Large intestine (tissue), 3 donors: ENCODE measurements around the gene DCTN1. TPM values are rescaled to one million over a fixed set of nuclear protein-coding genes. Genes with fewer than 3 reads are reported as not detected.
A peak's percentile ranks its signal among the peaks of the same experiment; 100 is the strongest.
"Not testable (repeated sequence)": the region's sequence is repeated elsewhere in the genome, so short reads cannot be mapped to it uniquely, and the experiment has no call there.

Experiments used
- DNase-seq, 2 donors: peaks; one replicate each; pipeline versions ENCODE4 v3.0.0 to v3.0.0-alpha.2; 2013
- H3K27ac ChIP-seq: one replicate; pipeline ENCODE4 v1.5.1; 2013; ENCODE audit warnings: low read length
- H3K27me3 ChIP-seq: 2 replicates; pipeline ENCODE4 v1.6.1; 2013; ENCODE audit warnings: low read length; ENCODE audit not compliant: control insufficient read depth, insufficient read depth
- H3K36me3 ChIP-seq: 2 replicates; pipeline ENCODE4 v1.6.1; 2013; ENCODE audit warnings: low read length; ENCODE audit not compliant: control insufficient read depth, insufficient read depth
- H3K4me1 ChIP-seq: one replicate; pipeline ENCODE4 v1.6.1; 2013; ENCODE audit warnings: low read length; ENCODE audit not compliant: control insufficient read depth, insufficient read depth
- H3K4me3 ChIP-seq: one replicate; pipeline ENCODE4 v1.5.1; 2013; ENCODE audit warnings: low read length
- H3K9me3 ChIP-seq: one replicate; pipeline ENCODE4 v1.6.1; 2013; ENCODE audit warnings: mild to moderate bottlenecking, low read depth, low read length, moderate library complexity; ENCODE audit not compliant: control insufficient read depth
- WGBS: methylation state at CpG from one replicate; pipeline ENCODE4 v1.1.5; 2013; ENCODE audit warnings: low lambda C conversion rate; ENCODE audit not compliant: insufficient coverage; 5-methylcytosine and 5-hydroxymethylcytosine counted together
- polyA plus RNA-seq: library from polyadenylated mRNA; unstranded; fragments of 120-200 nt; gene quantifications from one replicate; pipeline ENCODE4 v1.2.1, GENCODE V29; 2013

Gene DCTN1
- polyA plus RNA-seq, 1 donor = 90.7 TPM

DNA sequence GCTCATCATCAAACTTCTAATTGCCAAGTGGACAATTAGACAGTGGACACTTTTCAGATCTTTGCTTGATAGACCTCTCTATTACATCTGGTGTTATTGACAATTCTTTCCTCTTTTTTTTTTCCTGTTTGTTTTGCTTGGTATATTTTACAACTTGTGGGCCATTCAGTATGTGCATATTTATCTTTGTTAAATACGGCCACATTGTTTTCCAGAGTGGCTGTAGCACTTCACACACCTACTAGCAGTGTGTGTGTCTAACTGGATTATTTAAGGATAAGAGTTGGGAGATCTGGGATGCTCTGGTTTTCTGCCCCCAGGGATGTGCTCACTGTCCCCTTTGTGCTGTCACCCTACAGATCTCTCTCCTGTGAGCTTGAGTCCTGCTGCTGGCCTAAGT lies 32.8 kb downstream of the DCTN1 start:
- Histone ChIP-seq H3K27me3 (no peaks in the 10 kb centered on the region), H3K36me3 (no peaks in the 10 kb centered on the region), H3K27ac (no peak overlapping the region), H3K4me3 (no peak overlapping the region), H3K4me1 (no peaks in the 10 kb centered on the region), H3K9me3 (no peaks in the 10 kb centered on the region)
- DNase-seq = no peak
- WGBS = no CpG with 5 or more reads among the region's 1 CpG

DNA sequence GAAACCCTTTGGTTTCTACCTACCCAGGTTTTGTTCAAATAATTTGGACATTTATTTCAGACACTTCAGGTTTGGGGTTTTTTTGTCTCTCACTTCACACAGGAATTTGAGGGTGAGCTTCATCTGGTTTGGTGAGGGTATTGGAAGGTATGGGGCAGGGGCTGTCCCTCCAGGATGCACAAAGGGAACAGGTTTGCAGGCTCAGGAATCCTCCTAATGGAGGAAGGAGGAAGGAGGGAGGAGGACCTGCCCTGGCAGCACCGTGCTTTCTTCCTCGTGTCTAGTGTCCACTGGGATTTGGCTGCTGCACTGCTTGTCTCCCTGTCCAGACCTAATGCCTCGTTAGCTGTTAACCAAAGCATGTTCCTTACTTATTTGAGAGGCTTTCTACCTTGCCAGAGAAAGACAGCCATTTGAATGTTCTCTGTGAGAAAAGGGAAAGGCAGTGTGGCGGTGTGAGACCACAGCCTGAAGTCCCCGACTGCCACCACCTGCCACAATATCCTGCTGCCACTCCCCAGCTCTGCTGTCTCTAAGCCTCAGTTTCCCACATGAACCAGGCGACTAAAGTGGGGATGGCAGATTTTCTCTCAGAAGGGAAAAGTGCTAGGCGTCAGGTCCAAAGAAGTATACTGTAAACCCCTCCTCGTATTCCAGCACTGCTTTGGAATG lies 34.7 kb downstream of the DCTN1 start:
- H3K27ac ChIP-seq = no peak overlapping the region
- no peak for DNase-seq
- no peak overlapping the region for H3K4me3 ChIP-seq
- no peaks in the 10 kb centered on the region for H3K4me1 ChIP-seq
- H3K36me3 ChIP-seq = no peaks in the 10 kb centered on the region
- no peaks in the 10 kb centered on the region for H3K9me3 ChIP-seq
- H3K27me3 ChIP-seq = no peaks in the 10 kb centered on the region
- WGBS = 100% methylated on average over 2 of the region's 8 CpGs

DNA sequence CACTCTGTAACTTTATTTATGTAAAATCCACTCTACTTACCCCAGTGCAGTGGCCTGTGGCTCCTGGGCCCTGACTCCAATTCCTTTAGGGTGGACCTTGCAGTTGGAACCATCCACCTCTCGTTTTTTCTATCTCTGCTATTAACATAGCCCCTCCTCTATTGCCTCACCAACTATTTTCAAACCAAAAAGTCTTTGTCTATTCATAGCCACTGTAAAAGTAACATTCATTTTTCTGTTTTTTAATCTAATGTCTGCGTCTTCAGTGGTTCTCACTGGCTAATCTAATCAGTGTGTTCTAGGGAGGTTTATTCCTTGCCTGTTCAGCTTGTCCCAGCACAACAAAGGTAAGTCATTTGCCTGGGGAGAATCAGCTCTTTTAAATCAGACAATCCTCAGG lies 36.8 kb downstream of the DCTN1 start, which contains the start of gene SLC4A5:
SLC4A5 (minus strand) TSS at position 101 of the 400 bp plus-strand sequence. CDS start 28,393 bp downstream, outside the sequence.
- no peak within 1 kb of the TSS for H3K27ac ChIP-seq
- DNase-seq = no peak
- 67% methylated on average over 1 of the region's 2 CpGs for WGBS
- H3K27me3 ChIP-seq = no peaks in the 10 kb centered on the region
- H3K4me1 ChIP-seq = no peaks in the 10 kb centered on the region
- no peaks in the 10 kb centered on the region for H3K36me3 ChIP-seq
- H3K9me3 ChIP-seq = no peaks in the 10 kb centered on the region
- no peak within 1 kb of the TSS for H3K4me3 ChIP-seq

DNA sequence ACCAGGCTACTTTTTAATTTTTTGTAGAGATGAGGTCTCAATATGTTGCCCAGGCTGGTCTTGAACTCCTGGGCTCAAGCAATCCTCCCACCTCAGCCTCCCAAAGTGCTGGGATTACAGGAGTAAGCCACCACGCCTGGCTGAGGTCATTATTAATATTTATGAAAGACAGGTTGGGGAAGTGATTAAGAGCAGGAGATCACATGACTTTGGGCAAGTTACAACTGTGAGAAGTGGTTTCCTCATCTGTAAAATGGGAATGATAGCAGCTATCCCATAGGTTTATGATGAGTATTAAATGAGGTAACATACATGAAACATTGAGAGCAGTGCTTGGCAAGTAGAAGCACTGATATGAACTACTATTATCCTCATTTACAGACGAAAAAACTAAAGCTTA lies 43.9 kb downstream of the DCTN1 start:
- not testable (repeated sequence) for H3K27me3 ChIP-seq, H3K9me3 ChIP-seq, H3K4me1 ChIP-seq, H3K4me3 ChIP-seq, DNase-seq, H3K27ac ChIP-seq, H3K36me3 ChIP-seq
- WGBS = no CpG with 5 or more reads among the region's 2 CpGs

DNA sequence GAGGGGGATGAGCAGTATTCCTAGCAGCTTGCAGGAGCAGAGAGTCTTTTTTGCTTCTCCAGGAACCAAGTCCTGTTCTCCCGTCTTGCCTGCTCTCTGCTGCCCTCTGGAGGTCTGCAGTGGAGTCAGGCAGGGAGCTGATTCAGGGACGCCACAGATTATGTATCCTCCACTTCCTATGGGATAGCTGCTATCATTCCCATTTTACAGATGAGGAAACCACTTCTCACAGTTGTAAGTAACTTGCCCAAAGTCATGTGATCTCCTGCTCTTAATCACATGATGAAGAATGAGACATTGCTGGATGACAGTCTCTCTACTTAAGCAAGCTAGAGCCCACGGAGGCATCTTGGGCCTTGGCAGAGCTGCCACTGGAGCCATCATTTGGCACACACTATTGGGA lies 45.2 kb downstream of the DCTN1 start:
- Histone ChIP-seq H3K4me1 (no peaks in the 10 kb centered on the region), H3K27me3 (no peaks in the 10 kb centered on the region), H3K4me3 (no peak overlapping the region), H3K9me3 (no peaks in the 10 kb centered on the region), H3K36me3 (no peaks in the 10 kb centered on the region), H3K27ac (no peak overlapping the region)
- no CpG with 5 or more reads among the region's 3 CpGs for WGBS
- peak; percentile 59 to 71 for DNase-seq

DNA sequence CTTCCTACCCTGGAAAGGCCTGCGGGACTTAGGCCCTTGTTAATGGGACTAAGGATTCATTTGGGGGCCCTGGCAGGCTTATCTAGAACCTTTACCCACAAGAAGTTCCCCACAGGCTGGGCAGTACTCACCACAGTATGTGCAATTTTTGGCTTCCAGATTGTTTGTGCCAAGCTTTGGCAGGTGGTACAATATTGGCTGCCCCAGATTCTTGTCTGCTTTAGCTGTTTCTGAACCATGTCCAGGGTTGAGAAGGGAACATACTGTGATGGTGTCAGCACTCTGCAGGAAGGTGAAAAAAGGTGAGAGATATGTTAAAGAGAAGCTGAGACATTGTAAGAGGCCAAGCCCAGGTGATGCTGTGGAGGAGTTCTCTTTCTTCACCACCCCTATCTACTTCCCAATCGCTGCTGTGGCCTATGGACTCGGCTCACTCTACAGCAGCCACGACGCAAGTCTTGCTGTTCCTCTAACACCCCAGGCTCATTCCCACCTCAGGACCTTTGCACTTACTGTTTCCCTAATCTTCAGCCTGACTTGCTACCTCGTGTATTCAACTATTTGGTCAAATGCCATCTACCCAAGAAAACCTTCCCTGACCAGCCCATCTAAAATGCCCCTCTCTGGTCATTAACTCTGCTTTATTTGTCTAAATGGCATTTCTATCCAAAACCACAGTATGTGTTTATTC lies 46.1 kb downstream of the DCTN1 start:
- WGBS = 50% methylated on average over 1 of the region's 6 CpGs
- Histone ChIP-seq H3K4me1 (no peaks in the 10 kb centered on the region), H3K27me3 (no peaks in the 10 kb centered on the region), H3K36me3 (no peaks in the 10 kb centered on the region), H3K27ac (no peak overlapping the region), H3K4me3 (no peak overlapping the region), H3K9me3 (no peaks in the 10 kb centered on the region)
- DNase-seq = no peak

DNA sequence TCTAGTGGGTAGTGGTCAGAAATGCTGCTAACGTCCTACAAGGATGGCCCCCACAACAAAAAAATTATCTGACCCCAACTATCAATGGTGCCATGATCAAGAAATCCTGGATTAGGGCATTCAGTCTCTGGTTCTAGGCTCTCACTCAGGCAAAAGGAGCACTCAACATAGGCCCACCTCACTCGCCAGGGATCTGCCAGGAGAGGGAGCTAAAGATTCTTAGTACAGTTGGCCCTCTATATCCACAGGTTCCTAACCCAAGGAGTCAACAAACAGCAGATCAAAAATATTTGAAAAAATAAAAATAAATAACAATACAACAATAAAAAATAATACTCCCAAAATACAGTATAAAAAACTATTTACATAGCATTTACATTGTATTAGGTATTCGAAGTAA lies 46.9 kb downstream of the DCTN1 start:
- WGBS = no CpG with 5 or more reads among the region's 3 CpGs
- no peak overlapping the region for H3K27ac ChIP-seq
- no peaks in the 10 kb centered on the region for H3K36me3 ChIP-seq
- no peak overlapping the region for H3K4me3 ChIP-seq
- no peaks in the 10 kb centered on the region for H3K4me1 ChIP-seq
- DNase-seq = peak in 1 of 2 donors; percentile 14
- no peaks in the 10 kb centered on the region for H3K27me3 ChIP-seq
- no peaks in the 10 kb centered on the region for H3K9me3 ChIP-seq

DNA sequence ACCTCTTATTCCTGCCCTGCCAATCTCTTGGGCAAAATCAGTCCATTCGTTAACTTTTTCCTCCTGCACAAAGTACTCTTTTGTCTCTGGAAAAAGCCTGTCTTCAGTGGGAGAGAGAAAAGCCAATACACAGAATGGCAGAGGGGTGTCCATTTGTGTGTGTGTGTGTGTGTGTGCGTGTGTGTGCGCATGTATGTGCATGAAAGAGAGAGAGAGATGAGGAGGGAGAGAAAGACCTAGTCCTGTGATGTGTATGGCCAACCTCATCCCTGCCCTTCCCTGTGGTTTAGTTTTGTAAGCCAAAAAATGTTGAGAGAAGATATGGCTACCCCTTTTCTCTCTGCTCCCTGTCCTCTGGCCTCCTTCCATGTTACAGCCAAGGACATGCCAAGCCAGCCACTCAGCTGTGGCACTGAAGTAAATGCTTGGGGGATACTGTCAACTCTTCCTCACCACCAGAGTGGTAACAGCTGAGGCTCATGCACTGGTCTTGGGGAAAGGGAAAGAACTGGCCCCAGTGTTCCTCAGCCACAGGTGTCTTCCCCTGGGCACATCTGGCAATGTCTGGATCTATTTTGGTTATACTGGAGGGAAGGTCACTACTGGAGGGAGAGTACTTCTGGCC lies 47.4 kb downstream of the DCTN1 start:
- WGBS = no CpG with 5 or more reads among the region's 3 CpGs
- H3K36me3 ChIP-seq = no peaks in the 10 kb centered on the region
- no peak overlapping the region for H3K4me3 ChIP-seq
- no peak overlapping the region for H3K27ac ChIP-seq
- no peaks in the 10 kb centered on the region for H3K4me1 ChIP-seq
- DNase-seq = no peak
- no peaks in the 10 kb centered on the region for H3K27me3 ChIP-seq
- no peaks in the 10 kb centered on the region for H3K9me3 ChIP-seq

DNA sequence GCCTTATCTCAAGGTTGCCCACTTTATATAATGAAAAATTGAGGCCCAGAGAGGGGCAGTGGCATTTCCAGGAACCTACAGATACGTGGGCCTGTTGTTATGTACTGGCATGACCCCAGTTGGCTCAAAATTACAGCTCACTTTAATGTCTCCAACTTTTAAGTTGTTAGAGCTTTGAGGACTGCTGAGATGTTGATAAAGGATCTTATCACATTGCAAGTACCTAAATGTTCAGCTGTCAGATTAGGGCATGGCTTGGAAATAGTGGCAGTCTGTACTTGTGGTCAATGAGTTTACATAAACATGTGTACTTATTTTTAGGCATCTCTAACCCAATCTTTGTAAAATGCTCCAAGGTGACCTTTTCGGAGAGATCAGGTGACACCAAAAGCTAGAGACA lies 51.5 kb downstream of the DCTN1 start:
- Histone ChIP-seq H3K27ac (no peak overlapping the region), H3K36me3 (no peaks in the 10 kb centered on the region), H3K27me3 (no peaks in the 10 kb centered on the region), H3K9me3 (no peaks in the 10 kb centered on the region), H3K4me3 (no peak overlapping the region), H3K4me1 (no peaks in the 10 kb centered on the region)
- whole genome bisulfite sequencing = no CpG with 5 or more reads among the region's 2 CpGs
- no peak for DNase-seq

DNA sequence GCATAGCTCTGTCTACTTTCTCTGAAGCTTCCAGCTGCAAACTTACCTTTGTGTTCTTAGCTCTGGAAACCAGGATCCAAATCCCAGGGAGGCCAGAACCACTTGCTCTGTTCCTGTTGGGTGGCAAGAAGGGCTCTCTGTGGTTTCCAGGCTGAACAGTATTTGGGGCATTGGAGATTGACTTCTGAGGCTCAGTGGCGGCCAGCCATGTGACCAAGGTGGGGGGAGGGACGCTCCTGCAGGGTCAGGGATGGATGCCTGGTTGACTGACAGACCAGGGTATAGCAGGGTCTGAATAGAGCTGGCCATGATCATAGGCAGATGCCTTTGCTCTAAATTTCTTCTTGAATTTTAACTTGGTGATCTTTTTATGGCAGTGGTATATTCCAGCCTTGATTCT lies 52.0 kb downstream of the DCTN1 start:
- no CpG with 5 or more reads among the region's 2 CpGs for WGBS

More for the DNA sequence above, 52.0 kb downstream of the DCTN1 start:
- H3K36me3 ChIP-seq = no peaks in the 10 kb centered on the region
- H3K9me3 ChIP-seq = no peaks in the 10 kb centered on the region
- no peak overlapping the region for H3K4me3 ChIP-seq
- no peaks in the 10 kb centered on the region for H3K27me3 ChIP-seq
- no peaks in the 10 kb centered on the region for H3K4me1 ChIP-seq
- DNase-seq = no peak
- no peak overlapping the region for H3K27ac ChIP-seq
